HG02970 (cell line): Measurements from ENCODE around the gene GEMIN7.
A peak's percentile ranks its signal among the peaks of the same experiment; 100 is the strongest.

Experiments used
- ATAC-seq: cut with Tn5 transposase; IDR thresholded peaks from one replicate; pipeline ENCODE4 v1.9.1; 2021; ENCODE audit warnings: mild to moderate bottlenecking, moderate library complexity, moderate number of reproducible peaks; ENCODE audit not compliant: unreplicated experiment, low FRiP score

The GEMIN7 gene

GRCh38 chr19:45079063-45079910, at the start of gene GEMIN7:
Gene GEMIN7, plus strand, starts transcription at chr19:45079260. Its CDS starts 10,855 bp downstream, at chr19:45090115.
- no peak for ATAC-seq

GRCh38 chr19:45030825-45031224, 48.2 kb upstream of the GEMIN7 start:
- no peak for ATAC-seq

- ATAC-seq, result no peak
These were observed 46.6 kb upstream of the GEMIN7 start for GRCh38 chr19:45032421-45032820.

GRCh38 chr19:45035755-45036154, 43.3 kb upstream of the GEMIN7 start:
- no peak for ATAC-seq

- ATAC-seq, result no peak
These were observed 41.5 kb upstream of the GEMIN7 start for GRCh38 chr19:45037393-45038169.

GRCh38 chr19:45038931-45039893, 39.8 kb upstream of the GEMIN7 start, which contains the start of gene CLASRP:
Gene CLASRP, plus strand, starts transcription at chr19:45039045. Its CDS starts 1,168 bp downstream, at chr19:45040213.
- ATAC-seq, result peak; percentile 92

- ATAC-seq, result no peak
These were observed 38.8 kb upstream of the GEMIN7 start for GRCh38 chr19:45040059-45040771.

GRCh38 chr19:45041125-45041524, 37.9 kb upstream of the GEMIN7 start:
- ATAC-seq, result no peak

- ATAC-seq, result no peak
These were observed 33.2 kb upstream of the GEMIN7 start for GRCh38 chr19:45045671-45046353.

GRCh38 chr19:45046355-45046754, 32.7 kb upstream of the GEMIN7 start:
- no peak for ATAC-seq

GRCh38 chr19:45047188-45047797, 31.8 kb upstream of the GEMIN7 start:
- no peak for ATAC-seq

- no peak for ATAC-seq
These were observed 29.9 kb upstream of the GEMIN7 start for GRCh38 chr19:45049073-45049736.

GRCh38 chr19:45050036-45050435, 29.0 kb upstream of the GEMIN7 start:
- no peak for ATAC-seq

- no peak for ATAC-seq
These were observed 27.0 kb upstream of the GEMIN7 start for GRCh38 chr19:45051929-45052579.

GRCh38 chr19:45056831-45057230, 22.2 kb upstream of the GEMIN7 start:
- ATAC-seq, result no peak

- no peak for ATAC-seq
These were observed 21.6 kb upstream of the GEMIN7 start for GRCh38 chr19:45057444-45057843.

- no peak for ATAC-seq
These were observed 20.4 kb upstream of the GEMIN7 start for GRCh38 chr19:45058622-45059159.
